Muscle of leg (tissue), 11 donors: ENCODE data around the gene CHCT1. TPM values are rescaled to one million over a fixed set of nuclear protein-coding genes. Genes with fewer than 3 reads are reported as not detected.
A peak's percentile ranks its signal among the peaks of the same experiment; 100 is the strongest.

Experiments
- DNase-seq: peaks from one replicate; pipeline ENCODE4 v3.0.0; 2013
- H3K27ac ChIP-seq: one replicate; pipeline ENCODE4 v1.5.1; 2013; ENCODE audit warnings: mild to moderate bottlenecking, low read length, control low read depth
- H3K27me3 ChIP-seq: one replicate; pipeline ENCODE4 v1.6.1; 2013; ENCODE audit warnings: low read length; ENCODE audit not compliant: control insufficient read depth, insufficient read depth
- H3K36me3 ChIP-seq: one replicate; pipeline ENCODE4 v1.6.1; 2013; ENCODE audit warnings: low read length; ENCODE audit not compliant: control insufficient read depth, insufficient read depth
- H3K4me1 ChIP-seq: one replicate; pipeline ENCODE4 v1.6.1; 2013; ENCODE audit warnings: low read length; ENCODE audit not compliant: control insufficient read depth, insufficient read depth
- H3K4me3 ChIP-seq: one replicate; pipeline ENCODE4 v1.5.1; 2013; ENCODE audit warnings: low read length, control low read depth
- H3K9me3 ChIP-seq: replicated peaks from 2 replicates; pipeline ENCODE4 v1.6.1; 2013; ENCODE audit warnings: low read depth, low read length; ENCODE audit not compliant: control insufficient read depth
- WGBS: methylation state at CpG from one replicate; pipeline ENCODE4 v1.1.5; 2013; ENCODE audit warnings: missing lambda C conversion rate; ENCODE audit not compliant: insufficient coverage; 5-methylcytosine and 5-hydroxymethylcytosine counted together
- polyA plus RNA-seq, 8 donors: library from polyadenylated mRNA; unstranded; fragments of 120-200 nt; gene quantifications; one replicate each; pipeline versions ENCODE4 v1.2.1 to v1.2.3, GENCODE V29; 2013; ENCODE audit warnings: inconsistent platforms in 1 of 8, low replicate concordance in 1 of 8; ENCODE audit not compliant: insufficient read length in 8 of 8, insufficient read depth in 1 of 8
- total RNA-seq: library from RNA; stranded (reverse); fragments of 120-200 nt; gene quantifications from one replicate; pipeline ENCODE4 v1.2.4, GENCODE V29; 2013

CHCT1 gene
- total and polyA plus RNA-seq, 9 donors, result not detected

DNA sequence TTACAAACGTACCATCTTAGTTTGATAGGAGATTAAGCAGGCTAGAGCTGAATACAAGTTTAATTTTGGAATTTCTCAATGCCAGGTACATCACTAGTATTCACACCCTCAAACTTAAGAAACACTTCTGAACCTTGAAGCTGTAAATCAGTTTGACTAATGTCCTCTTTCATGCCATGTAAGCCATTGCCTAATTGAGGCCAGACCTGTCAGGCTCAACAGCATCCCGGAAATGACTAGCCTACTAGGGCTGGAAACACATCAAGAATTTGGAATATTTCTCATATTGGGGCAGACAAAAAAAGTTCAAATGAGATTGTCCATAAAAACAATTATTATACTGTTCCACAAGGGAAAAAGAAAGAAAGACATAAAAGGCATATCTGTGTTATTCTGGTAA is 32.1 kb upstream of the CHCT1 start:
- Histone ChIP-seq H3K27ac (peak overlapping the region; percentile 95), H3K36me3 (no peaks in the 10 kb centered on the region), H3K9me3 (no peaks in the 10 kb centered on the region), H3K27me3 (no peaks in the 10 kb centered on the region), H3K4me1 (peaks cover 11% of the 10 kb centered on the region), H3K4me3 (peak overlapping the region; percentile 90)
- DNase-seq, result peak; percentile 17
- WGBS, result no CpG with 5 or more reads among the region's 2 CpGs

DNA sequence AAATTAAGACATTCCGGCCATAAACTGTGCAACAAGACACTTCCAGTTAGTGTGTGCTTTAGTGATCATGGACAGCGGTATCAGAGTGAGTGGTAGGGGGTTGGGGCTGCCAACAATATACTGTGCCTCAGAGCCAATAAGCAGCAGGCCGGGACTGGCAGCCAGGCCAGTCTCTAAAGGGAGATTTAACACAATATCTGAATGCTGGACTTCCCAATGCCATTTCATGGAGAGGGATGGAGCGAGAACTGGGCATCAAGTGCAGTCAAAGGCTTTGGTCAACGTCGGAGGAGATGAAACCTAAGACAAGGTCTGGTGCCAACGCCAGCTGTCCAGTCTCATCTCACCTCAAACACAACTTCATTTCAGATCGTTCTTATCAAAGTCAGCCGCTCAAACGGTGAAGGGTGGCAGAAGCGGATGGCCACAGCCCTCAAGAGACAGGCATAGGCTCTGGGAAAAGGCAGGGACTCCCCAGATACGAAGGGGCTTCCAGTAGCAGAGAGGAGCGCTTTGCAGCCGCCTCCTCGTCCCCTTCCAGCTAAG is 31.3 kb upstream of the CHCT1 start:
- peak; percentile 57 for DNase-seq
- no peaks in the 10 kb centered on the region for H3K27me3 ChIP-seq
- H3K4me3 ChIP-seq, result peak overlapping the region; percentile 90
- no peaks in the 10 kb centered on the region for H3K36me3 ChIP-seq
- H3K27ac ChIP-seq, result peak overlapping the region; percentile 95
- no peaks in the 10 kb centered on the region for H3K9me3 ChIP-seq
- H3K4me1 ChIP-seq, result peaks cover 11% of the 10 kb centered on the region
- 1% methylated on average over 11 of the region's 15 CpGs for WGBS

- peaks cover 11% of the 10 kb centered on the region for H3K4me1 ChIP-seq
Measured at GRCh38 chr17:60391471-60392041, 30.7 kb upstream of the CHCT1 start.

GRCh38 chr17:60392042-60392844 is 30.0 kb upstream of the CHCT1 start, which contains the start of gene USP32:
Gene USP32 (minus strand): TSS chr17:60392133. CDS start chr17:60391939, 194 bp downstream.
- no peaks in the 10 kb centered on the region for H3K27me3 ChIP-seq
- DNase-seq, result peak; percentile 99
- peak within 1 kb of the TSS; percentile 90 for H3K4me3 ChIP-seq
- H3K9me3 ChIP-seq, result no peaks in the 10 kb centered on the region
- H3K27ac ChIP-seq, result peak within 1 kb of the TSS; percentile 95
- no peaks in the 10 kb centered on the region for H3K36me3 ChIP-seq
- under 1% methylated on average over 66 of the region's 68 CpGs for WGBS
- peaks cover 11% of the 10 kb centered on the region for H3K4me1 ChIP-seq

More at GRCh38 chr17:60391471-60392041, 30.7 kb upstream of the CHCT1 start:
- Histone ChIP-seq H3K4me3 (peak overlapping the region; percentile 90), H3K9me3 (no peaks in the 10 kb centered on the region), H3K36me3 (no peaks in the 10 kb centered on the region), H3K27ac (peak overlapping the region; percentile 95), H3K27me3 (no peaks in the 10 kb centered on the region)
- WGBS, result 0% methylated on average over 28 of the region's 36 CpGs
- DNase-seq, result no peak

DNA sequence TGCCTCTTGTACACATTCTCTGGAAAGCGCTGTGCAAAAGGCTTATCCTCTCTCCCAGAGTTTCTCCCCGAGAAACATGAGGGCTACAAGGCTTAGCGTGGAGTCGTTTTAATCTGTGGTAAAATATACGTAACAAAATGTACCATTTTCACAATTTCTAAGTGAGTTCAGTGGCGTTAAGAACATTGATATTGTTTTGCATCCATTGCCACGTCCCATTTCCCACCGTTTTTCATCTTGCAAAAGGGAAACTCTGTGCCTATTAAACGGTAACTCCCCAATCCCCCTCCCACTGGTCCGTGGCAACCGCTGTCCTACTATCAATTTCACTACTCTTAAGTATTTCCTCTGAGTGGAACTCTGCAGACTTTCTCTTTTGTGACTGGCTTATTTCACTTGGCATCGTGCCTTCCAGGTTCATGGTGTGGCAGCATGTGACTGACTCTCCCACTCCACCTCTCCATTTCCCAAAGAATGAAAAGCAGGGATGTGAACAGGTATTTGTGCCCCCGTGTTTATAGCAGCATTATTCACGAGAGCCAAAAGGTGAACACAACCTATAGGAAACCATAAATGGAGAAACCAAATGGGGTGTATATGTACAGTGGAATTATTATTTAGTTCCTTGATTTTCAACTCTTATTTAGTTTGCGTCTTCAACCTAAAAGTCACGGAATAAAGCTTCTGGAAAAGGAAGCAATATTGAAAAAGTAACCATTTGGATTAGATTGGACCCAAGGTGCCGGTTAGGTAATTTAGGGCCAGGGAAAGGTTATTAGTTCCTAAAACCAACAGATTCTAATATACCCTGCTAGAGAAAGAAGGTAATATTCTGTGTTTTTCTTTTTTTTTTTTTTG is 29.2 kb upstream of the CHCT1 start:
- H3K27ac ChIP-seq, result peak overlapping the region; percentile 95
- H3K4me3 ChIP-seq, result peak overlapping the region; percentile 90
- 0% methylated on average over 5 of the region's 17 CpGs for WGBS
- no peaks in the 10 kb centered on the region for H3K27me3 ChIP-seq
- H3K9me3 ChIP-seq, result no peaks in the 10 kb centered on the region
- H3K4me1 ChIP-seq, result peaks cover 11% of the 10 kb centered on the region
- DNase-seq, result peak; percentile 74
- no peaks in the 10 kb centered on the region for H3K36me3 ChIP-seq

DNA sequence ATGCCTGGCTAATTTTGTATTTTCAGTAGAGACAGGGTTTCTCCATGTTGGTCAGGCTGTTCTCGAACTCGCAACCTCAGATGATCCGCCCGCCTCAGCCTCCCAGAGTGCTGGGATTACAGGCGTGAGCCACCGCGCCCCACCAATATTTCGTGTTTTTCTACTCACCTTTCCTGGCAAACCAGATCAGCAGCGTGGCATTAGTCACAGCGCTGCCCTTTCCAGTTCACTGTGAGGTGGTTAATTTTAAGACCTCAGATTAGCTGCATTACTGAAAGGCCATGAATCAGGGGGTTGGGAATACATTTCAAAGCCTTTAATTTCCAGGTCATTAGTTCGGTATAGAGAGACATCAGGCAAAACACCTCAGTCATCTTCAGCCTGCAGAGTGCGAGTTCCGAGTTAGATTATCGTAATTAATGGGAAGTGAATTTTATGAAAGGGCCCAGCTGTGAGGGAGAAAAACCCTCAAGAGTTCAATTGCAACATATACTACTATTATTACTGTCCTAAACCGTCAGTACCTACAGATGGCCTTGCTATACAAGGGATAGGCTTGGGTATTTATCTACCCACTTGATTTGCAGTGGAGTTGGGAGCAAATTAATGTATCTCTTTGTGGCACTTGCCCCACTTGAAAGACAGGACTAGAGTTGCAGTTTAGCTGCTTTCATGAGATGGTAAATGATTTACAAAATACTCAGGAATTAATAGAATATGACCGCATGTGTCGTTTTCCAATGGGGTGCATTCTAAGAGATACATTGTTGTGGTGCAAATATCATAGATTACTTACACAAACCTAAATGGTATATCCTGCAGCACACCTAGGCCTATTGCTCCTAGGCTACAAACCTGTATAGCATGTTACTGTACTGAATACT is 28.2 kb upstream of the CHCT1 start:
- Histone ChIP-seq H3K4me1 (peaks cover 11% of the 10 kb centered on the region), H3K36me3 (no peaks in the 10 kb centered on the region), H3K4me3 (no peak overlapping the region), H3K9me3 (no peaks in the 10 kb centered on the region), H3K27ac (no peak overlapping the region), H3K27me3 (no peaks in the 10 kb centered on the region)
- 94% methylated on average over 7 of the region's 17 CpGs for WGBS
- DNase-seq, result no peak

DNA sequence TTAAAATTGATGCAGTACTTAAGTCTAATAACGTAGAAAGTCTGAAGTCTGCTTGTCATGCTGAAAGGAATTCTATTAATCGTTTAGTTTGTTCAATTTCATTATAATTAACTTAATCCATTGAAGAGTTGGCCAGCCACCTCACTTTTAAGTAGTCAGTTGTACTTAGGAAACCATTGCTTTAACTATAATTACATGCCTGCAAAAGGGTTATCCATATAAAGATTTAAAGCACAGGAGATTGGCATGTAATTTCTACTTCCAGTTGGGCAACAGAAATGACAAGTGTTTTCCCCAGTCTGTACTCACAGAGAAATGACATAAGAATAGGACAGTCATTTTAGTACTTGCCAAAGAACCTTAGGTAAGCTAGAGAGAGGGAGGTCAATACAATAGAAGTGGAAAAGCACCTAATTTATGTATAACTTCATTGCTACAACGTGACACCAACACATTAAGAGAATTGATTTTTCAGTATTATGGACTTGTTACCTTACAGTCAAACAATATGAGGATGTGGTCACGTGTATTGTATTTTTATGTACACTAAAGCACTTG is 26.7 kb upstream of the CHCT1 start:
- H3K4me3 ChIP-seq, result no peak overlapping the region
- peaks cover 8% of the 10 kb centered on the region for H3K4me1 ChIP-seq
- no peaks in the 10 kb centered on the region for H3K27me3 ChIP-seq
- no peak for DNase-seq
- H3K36me3 ChIP-seq, result no peaks in the 10 kb centered on the region
- WGBS, result no CpG with 5 or more reads among the region's 4 CpGs
- no peak overlapping the region for H3K27ac ChIP-seq
- H3K9me3 ChIP-seq, result no peaks in the 10 kb centered on the region

DNA sequence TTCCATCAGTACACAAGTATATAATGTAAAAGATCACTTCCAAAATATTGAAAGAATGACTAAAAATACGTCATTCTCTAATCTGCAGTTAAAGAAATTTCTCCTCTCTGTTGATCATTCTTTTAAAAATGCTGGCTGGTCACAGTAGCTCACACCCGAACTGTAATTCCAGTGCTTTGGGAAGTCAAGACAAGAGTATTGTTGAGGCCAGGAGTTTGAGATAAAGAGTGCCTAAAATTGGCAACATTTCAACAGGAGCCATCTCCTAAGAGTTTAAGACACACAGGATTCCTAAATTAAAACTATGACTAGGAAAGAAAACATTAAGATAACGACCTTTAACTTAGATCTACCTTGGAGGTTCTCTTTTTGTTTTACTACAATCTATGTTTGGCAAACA is 25.9 kb upstream of the CHCT1 start:
- no peak for DNase-seq
- Histone ChIP-seq H3K4me1 (peaks cover 5% of the 10 kb centered on the region), H3K27me3 (no peaks in the 10 kb centered on the region), H3K9me3 (no peaks in the 10 kb centered on the region), H3K27ac (no peak overlapping the region), H3K4me3 (no peak overlapping the region), H3K36me3 (no peaks in the 10 kb centered on the region)
- WGBS, result no CpG with 5 or more reads among the region's 3 CpGs
